ENCODE data around the gene PUM1. TPM values are rescaled to one million over a fixed set of nuclear protein-coding genes. Genes with fewer than 3 reads are reported as not detected.
"Not testable (repeated sequence)": the region's sequence is repeated elsewhere in the genome, so short reads cannot be mapped to it uniquely, and the experiment has no call there.

The PUM1 gene
- total RNA-seq, 1 donor from 2014 or later: 129 TPM

DNA sequence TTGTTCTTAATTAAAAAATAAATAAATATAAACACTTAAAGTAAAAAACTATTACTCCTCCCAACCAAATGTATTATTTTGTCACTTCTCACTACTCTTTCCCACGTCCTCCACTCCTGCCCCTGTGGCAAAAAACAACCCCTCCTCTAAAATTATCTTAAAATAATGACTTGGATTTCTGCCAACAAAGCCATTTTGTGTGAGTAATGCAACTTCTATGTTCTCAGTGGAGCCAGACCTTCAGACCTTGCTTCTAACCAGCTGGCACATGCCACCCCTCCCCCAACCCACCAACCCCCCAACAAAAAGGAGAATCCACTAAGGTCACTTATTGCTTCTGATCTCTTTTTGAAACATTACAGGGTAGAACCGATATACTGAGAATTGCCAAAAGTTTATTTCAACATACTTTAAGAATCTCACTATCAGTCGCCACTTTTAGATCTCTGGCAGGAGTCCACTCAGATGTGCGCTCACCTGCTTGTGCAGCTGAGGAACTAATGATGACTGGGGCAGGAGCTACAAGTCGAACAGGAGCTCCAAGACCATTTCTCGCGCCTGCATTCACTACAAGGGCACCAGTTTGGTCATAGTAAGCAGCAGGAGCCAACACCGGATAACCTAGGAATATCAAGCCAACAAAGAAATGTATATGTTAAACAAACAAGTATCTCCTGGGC is 98.7 kb downstream of the PUM1 start:
- DNase-seq (ENCODE audit: low spot score): no peak

DNA sequence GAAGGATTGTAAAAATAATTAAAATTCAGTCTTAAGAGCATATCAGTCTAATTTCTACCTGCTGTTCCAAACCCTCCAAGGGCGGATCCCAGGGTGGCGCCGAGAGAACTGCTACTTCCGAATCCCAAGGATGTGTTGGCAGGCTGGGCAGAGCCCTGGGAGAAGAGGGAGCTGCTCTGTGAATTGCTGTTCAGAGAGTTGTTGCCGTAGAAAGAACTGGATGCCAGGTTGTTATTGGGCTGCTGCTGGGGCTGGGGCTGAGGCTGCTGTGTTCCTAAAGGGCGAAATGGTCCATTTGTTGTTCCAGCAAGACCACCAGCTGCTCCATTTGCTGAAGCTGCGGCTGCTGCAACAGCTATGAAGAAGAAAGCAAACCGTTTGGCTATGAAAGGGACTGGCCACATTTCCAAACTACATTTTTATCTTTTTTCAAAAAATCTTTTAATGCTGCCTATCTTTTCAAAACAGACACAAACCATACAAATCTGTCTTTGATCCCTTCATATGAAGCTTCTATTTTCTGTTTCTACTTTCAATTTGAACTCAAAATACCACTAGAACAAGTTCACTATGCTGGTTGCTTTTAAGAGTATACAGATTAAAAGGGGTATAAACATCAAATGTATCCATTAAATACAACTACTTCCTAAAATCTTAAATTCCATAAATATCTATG is 99.5 kb downstream of the PUM1 start:
- DNase-seq (ENCODE audit: low spot score): no peak

DNA sequence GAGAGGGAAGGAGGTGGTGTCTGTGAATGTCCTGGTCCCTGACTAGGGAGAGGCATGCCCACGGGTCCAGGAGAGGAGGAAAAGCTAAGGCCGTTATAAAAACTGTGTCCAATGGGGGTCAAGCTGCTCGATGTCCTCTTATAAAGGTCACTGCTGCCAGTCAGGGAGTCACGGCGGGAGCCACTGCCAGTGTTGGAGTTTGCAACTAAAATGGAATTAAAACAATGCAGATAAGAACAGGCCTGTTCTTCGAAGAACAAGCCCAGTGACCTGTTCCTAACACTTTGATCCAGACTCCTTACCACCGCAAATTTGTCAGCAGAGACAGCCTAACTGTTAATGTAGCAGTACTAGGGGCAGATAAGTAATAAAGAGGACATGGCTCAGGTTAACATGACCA is 100.8 kb downstream of the PUM1 start:
- DNase-seq (ENCODE audit: low spot score): no peak

DNA sequence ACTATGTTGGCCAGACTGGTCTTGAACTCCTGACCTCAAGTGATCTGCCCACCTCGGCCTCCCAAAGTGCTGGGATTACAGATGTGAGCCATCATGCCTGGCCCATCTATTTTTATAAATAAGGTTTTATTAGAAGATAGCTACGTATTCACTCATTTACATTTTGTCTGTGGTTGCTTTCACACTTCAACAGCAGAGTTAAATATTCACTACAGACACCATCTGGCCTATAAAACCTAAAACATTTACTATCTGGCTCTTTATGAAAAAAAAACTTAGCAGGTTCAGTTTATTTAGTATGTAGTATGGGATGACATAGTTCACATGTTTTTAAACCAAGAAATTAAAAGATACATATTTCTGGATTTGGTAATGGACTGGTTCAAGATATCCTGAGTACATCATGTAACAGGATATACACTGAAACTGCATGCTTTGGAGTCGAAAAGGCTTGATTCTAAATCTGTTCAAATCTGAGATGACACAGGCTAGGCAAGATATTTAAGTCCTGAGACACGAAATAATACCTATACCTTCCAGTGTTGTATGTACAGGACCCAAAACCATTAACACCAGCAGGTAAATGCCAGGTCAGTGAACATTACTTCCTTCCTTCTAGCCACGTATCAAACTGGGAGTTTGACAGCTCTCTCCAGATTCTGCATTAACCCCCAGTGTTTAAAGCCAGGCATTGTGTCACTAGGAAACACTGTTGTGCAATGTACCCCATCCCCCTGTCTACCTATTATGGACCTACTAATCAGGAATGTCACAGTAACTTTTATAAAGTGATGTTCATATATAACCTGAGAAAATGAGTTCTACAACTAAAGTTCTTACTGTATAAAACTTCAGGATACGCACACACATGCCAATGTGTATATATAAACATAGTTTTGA is 102.7 kb downstream of the PUM1 start:
- DNase-seq (ENCODE audit: low spot score): no peak

DNA sequence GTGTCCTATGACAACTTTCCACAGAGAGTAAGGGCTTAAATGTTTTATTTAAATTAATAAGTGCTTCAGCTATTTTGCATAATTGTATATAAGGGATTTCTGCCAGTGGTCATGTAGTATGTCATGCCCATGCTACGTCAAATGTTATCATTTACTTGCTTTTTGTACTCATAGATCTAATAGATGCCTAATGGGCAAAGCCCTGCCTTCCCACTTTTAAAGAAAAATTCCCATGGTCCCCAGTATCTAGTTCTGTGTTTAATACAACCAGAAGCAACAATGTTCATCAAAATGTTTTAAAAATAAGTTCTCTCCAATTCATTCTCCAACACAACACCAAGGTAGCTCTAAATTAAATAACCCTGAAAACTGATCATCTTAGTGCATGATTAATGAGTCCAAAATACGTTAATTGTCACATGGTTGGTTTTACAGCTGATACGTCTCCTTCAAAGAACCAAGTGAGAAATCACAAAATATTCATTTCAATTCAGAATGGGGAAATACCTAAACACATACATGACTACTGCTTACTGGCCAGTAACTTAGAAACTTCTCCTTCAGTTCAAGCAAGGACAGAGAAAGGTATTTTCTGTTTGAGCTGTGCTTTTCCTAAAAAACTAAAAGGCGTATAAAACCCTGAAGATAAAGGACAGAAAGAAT is 107.8 kb downstream of the PUM1 start:
- no peak for DNase-seq (ENCODE audit: low spot score)

DNA sequence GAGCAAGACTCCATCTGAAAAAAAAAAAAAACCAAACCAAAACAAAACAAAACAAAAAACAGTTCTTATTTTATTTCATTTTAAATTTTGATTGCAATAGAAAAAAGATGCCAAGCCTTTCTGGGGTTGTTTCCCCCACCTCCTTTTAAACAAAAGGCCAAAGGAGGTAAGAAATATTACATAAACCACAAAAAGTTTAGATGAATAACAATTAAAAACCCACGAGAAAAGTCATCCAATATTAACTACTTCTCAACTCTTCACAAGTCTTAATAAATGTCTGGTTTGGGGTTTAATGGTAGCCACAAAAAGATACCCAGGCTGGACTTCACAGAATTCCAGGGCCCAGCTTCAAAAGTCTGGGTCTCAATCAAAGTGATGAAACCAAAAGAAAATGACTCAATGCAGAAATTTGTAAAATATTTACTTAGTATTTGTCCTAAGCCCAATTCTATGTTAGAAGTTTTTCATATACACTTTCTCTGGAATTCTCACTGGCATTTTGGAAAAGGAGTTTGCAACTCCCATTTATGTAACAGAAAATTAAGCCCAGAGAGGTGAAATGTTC is 110.0 kb downstream of the PUM1 start:
- DNase-seq (ENCODE audit: low spot score): no peak

DNA sequence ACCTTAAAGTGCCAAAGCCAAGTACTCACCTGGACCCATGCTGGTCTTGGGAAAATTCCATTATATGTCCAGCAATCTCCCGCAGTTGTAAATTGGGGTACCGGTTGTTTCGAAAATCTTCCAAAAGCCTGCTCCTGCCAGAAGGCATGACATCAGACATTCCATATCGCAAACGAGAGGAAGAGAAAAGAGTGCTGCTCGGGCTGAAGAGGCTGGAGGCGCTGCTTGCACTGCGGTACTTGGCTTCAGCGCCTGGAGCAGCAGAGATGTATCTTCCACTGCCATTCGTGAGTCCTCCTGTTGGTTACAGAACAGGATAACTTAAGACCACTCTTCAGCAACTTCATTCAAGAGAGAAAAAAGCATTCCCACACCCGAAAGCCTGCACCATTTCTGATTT is 111.8 kb downstream of the PUM1 start:
- DNase-seq (ENCODE audit: low spot score): no peak

DNA sequence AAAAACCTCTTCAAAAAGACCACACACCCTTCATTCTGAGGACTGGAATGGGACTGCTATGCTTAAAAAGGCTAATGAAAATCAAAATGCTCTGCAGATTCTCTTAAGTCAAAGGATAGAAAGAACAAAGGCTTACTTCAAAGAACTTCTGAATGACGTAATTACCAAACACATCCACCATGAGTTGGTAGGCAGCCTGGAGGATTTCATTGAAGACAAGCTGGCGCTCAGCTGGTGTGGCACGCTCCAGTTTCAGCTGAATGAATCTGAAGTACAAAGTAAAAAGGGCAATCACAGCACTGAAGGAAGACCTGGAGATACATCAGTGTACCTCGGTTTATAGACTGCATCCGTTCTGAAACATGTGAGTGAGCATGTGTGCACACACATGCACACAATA is 113.4 kb downstream of the PUM1 start:
- no peak for DNase-seq (ENCODE audit: low spot score)

DNA sequence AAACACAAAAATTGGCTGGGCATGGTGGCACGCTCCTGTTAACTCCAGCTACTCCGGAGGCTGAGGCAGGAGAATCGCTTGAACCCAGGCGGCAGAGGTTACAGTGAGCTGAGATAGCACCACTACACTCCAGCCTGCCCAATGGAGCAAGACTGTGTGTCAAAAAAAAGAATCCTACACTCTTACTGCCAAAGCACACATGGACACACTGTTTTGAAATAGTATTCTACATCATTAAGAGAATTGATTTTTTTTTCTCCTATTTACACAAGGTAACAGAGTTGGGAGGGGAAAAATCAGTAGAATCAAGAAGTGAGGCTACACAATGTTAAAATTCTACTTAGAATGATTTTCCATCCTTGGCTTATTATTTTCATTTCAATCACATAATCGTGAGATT is 114.8 kb downstream of the PUM1 start:
- no peak for DNase-seq (ENCODE audit: low spot score)

DNA sequence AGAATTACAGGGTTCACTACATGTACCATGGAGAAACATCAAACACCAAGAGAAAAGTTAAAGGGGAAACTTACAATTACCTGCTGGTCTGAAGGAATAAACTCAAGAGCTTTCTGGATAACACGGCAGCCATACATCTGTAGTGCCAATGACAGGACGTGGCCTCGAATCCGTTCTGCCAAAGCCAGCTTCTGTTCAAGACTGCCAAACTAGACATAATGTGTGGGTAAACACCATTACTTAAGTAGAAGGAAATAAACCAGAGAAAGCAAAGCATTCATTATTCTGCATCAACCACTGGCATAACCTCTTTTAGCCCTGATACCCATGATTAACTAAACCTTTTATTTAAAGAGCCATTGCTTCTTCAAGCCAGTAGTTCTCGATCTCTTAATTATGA is 115.5 kb downstream of the PUM1 start:
- no peak for DNase-seq (ENCODE audit: low spot score)

DNA sequence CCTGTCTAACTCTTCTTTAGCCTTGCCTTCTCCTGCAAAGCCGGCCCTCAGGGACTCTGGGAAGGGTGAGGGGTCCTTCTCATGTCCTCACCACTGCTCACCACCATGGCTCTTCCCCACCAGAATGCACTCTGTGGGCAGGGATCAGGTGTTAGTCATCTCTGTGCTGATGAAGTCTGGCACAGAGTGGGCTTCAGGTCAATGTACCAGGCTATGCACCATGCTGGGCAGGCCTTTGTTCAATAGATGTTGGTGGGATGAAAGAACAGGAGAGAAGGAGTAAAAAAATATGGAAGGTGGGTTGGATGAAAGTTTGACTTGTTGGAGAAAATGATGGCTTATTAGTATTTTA is 116.1 kb downstream of the PUM1 start:
- DNase-seq (ENCODE audit: low spot score): not testable (repeated sequence)

DNA sequence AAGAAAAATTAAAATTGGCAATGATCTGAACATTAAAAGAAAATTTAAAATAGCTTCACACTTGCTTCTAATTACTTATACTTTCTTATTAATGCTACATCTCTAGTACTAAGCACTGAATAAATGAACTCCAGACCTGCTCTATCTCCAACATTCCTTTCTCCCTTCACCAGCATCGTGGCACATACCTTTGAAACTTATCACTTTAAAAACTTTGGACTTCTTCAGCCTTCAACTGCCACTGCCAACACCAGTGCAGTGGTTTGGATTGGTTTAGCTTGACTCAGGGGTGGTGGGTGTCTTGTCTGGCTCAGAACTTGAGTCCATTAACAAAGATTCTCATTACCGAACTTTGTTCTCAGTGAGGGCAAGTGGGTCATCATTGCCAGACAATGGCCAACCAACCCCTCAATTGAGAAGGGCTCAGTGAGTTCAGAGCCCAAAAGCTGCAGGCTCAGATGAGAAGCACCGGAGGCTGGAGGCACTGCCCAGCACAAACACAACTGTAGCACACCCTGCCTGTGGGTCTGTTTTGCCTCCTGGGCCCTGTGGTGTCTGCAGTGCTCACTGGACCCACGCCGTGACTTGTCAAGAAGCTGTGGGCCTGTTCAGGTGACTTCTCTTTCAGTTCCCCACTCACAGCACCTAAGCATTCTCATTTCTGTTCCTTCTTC is 116.6 kb downstream of the PUM1 start:
- not testable (repeated sequence) for DNase-seq (ENCODE audit: low spot score)

DNA sequence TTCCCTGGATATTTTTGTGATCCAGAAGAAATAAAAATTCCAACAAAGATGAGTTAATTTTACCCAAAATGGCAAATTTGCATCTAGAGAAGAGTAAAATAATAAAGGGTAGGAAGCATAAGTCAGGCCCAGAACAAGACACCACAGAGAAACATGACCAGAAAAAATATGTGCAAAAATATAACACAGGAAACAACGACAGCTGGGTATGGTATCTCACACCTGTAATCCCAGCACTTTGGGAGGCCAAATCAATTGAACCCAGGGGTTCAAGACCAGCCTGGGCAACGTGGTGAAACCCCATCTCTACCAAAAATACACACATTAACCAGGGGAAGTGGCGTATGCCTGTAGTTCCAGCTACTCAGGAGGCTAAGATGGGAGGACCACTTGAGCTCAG is 117.2 kb downstream of the PUM1 start:
- DNase-seq (ENCODE audit: low spot score): no peak

DNA sequence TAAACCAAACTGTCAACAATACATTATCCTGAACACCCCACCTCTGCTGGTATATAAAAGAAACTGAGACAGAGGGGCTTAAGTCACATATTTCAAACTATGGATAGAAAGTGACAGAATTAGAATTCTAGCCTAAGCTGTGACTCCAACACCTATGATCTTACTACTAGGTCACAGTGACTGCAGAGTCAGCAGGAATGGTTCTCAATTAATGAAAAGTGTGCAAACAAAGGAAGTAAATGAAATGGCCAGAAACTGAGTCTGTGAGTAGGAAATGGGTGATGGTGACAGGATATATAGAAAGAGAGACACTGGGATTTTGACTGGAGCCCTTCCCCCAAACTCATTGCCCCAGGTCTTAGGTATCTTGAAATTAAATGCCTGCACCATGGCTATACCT is 118.3 kb downstream of the PUM1 start:
- no peak for DNase-seq (ENCODE audit: low spot score)

DNA sequence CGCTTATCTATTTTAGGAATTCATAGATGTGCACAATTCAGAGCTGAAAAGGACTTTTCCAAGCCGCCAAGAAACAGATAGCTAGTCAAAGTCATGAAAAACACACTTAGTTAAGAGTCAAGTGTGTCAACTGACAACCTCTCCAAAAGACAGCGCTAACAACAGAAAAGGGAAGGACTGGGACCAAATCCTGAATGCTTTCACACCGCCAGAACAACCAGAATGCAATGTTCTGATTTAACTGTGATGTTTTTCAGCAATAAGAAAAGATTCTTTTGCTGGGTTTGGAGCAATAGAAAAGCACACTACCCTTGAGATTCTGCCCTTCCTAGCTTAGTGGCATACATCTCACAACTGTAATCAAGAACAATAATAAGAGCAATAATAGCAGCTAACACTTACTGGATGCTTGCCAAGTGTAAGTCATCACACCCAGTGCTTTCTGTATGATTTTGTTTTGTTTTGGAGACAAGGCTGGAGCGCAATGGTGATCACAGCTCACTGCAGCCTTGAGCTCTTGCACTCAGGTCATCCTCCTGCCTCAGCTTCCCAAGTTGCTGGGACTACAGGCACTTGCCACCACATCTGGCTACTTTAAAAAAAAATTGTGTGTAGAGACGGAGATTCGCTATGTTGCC is 123.1 kb downstream of the PUM1 start:
- DNase-seq (ENCODE audit: low spot score): no peak

DNA sequence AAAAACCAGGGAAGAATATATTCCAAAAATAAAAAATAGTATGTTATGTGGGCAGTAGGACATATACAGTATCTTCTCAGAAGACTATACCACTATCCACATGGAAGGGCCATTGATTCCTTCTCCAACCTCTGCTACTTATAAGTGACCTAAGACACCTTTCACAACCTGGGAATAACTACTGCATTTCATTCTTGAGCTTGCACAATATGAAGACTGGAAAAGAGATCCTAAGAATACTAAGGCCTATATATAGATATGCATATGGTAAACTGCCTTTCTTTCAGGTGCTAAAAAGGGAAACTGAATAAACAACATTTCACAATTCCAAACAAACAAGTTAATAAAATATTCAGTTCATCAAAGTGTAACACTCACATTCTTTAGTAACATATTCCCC is 125.0 kb downstream of the PUM1 start:
- no peak for DNase-seq (ENCODE audit: low spot score)

DNA sequence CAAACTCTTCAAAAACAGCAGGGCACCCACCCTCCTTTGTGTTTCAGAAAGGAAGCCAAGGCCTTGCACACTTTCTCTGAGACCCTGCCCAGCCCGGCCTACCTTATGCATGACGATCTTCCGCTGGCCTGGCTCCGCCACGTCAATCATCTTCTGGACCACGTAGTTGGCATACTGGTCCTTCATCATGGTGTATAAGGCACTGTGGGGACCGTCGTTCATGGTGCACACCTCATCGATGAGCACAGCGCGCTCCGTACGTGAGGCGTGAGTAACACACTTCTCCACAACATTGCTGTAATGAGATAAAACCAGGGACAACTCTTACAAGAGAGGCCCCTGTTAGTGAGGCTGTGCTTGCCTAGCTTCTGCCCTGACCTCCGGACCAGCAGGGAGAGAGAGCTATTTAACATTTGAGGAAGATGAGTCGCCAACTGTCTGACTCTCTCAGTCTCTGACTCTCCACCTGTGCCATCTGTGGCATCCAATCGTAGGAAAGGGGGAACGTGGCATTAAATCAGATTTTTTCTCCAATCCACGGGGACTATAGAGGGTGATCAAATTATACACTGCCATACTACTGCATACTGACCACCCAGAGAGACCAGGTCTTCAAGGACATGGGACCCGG is 128.9 kb downstream of the PUM1 start:
- DNase-seq (ENCODE audit: low spot score): no peak

DNA sequence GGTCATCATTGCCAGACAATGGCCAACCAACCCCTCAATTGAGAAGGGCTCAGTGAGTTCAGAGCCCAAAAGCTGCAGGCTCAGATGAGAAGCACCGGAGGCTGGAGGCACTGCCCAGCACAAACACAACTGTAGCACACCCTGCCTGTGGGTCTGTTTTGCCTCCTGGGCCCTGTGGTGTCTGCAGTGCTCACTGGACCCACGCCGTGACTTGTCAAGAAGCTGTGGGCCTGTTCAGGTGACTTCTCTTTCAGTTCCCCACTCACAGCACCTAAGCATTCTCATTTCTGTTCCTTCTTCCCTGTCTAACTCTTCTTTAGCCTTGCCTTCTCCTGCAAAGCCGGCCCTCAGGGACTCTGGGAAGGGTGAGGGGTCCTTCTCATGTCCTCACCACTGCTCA is 129.8 kb downstream of the PUM1 start:
- DNase-seq (ENCODE audit: low spot score): not testable (repeated sequence)

DNA sequence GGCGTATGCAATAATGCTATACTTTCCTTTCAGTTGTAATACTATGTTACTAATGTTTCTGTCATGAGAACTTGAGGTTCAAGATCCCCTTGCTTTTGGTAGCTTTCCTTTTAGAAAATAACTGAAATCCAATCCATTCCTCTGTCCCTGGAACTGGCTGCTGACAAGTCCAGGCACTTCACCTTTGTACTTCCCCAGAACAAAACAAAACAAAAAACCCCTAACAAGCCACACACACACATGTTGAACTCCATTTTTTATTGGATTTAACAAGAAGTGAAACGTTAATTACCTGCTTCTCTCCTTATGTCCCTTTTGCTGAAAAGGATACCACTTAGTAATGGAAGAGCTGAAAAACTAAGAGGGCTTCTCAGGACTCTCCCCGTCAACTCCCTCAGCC is 130.9 kb downstream of the PUM1 start:
- no peak for DNase-seq (ENCODE audit: low spot score)

DNA sequence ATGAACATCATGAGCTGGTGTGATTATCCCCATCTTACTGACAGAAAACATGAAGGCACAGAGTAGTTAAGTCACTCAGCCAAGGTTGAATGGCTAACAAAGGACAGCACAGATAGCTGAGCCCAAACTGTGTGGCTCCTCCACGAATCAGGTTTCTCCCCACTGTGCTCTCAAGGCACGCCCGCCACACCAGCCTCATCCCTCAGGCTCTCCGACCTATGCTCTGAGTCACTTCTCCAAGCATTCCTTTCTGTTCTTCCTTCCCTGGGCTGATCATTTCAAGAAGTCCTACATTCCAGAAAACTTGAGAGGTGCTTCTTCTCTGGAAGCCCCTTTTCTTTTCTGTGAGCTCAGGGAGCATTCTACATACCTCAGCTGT is 131.7 kb downstream of the PUM1 start:
- no peak for DNase-seq (ENCODE audit: low spot score)

All from mucosa of gallbladder (tissue), 1 donor.